NOMO-1 treated with dmso at 0.1 percent for 144 hours (cell line): ENCODE results near the gene GUSB.

Experiments used
- DNase-seq: peaks from one replicate; lab custom pipeline; 2025; ENCODE audit not compliant: unreplicated experiment; lab: John Stamatoyannopoulos, UW

The GUSB gene

GRCh38 chr7:65938336-65938895 is 43.6 kb downstream of the GUSB start:
- DNase-seq, result no peak

DNA sequence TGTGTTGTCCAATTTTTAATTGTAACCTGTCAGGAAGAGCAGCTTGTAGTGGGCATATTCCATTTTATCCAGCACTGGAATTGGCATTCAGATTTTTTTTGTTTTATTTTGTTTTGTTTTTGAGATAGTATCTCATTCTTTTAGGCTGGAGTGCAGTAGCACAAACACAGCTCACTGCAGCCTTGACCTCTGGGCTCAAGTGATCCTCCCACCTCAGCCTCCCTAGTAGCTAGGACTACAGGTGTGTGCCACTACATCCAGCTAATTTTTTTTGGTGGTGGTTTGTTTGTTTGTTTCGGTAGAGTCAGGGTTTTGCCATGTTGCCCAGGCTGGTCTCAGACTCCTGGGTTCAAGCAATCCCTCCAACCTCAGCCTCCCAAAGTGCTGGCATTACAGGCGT is 44.7 kb downstream of the GUSB start:
- DNase-seq, result no peak

GRCh38 chr7:65931685-65932084 is 50.3 kb downstream of the GUSB start:
- no peak for DNase-seq

- no peak for DNase-seq
These were observed 54.2 kb downstream of the GUSB start for GRCh38 chr7:65927489-65928448.

GRCh38 chr7:65926588-65926987 is 55.4 kb downstream of the GUSB start:
- no peak for DNase-seq

GRCh38 chr7:65925040-65925439 is 57.0 kb downstream of the GUSB start:
- no peak for DNase-seq

GRCh38 chr7:65924193-65924592 is 57.8 kb downstream of the GUSB start:
- DNase-seq, result no peak

DNA sequence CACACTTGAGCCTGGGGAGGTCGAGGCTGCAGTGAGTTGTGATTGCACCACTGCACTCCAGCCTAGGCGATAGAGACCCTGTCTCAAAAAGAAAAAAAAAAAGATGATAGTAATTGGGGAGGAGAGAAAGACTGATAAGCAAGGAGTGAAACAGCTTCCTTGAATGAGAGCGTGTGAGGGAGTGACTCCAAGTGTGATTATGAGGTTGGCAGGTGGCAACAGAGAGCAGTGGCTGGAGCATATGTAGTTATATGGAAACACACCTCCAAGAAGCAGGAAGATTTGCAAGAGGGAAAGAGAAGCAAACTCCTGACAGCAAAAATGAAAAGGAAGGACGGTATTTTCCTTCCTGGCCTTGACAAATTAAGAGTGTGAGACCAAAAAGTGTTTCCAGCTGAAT is 58.7 kb downstream of the GUSB start:
- no peak for DNase-seq

DNA sequence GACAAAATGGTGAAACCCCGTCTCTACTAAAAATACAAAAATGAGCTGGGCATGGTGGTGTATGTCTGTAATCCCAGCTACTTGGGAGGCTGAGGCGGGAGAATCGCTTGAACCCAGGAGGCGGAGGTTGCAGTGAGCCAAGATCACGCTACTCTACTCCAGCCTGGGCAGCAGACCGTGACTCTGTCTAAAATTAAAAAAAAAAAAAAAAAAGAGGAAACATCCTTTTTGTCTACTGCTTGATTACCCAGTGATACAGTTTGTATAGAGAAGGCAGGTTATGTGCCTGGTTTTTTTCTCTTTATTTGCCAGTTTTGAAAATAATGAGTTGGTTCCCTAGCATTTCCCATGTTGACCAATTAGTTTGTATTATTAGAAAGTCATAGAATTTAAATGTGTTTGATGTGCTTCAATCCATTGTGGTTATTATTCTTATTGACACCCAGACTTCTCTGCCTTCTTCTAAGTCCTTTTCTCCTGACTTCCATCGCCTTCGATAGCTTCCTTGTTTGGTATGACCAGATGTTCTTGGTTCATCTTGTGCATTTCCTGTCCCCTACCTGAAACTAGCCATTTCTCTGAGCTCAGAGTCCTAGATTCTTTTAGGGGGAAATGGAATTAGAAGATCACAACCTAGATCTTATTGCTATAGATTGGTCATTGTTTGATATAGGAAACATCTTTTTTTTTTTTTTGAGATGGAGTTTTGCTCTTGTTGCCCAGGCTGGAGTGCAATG is 65.9 kb downstream of the GUSB start:
- DNase-seq, result no peak

DNA sequence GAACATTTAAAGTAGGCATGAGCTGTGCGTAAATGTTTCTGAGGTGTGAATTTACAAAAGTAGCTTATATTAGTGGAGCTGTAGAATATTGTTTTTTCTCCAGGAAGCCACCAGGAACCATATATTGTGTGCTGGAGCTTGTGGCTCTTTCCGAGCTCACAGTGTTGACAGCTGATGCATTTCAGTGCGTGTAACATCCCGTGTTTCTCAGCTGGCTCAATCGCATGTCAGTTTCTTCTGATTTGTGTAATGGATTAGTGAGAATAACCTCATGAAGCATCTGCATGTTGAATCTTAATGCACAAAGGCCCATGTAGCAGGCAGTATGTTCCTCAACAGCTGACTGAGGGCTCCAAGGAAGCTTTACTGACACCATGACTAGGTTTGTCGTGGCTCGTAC is 69.8 kb downstream of the GUSB start:
- no peak for DNase-seq
